Measurements from ENCODE around the gene CHRM1. TPM values are rescaled to one million over a fixed set of nuclear protein-coding genes. Genes with fewer than 3 reads are reported as not detected.
A peak's percentile ranks its signal among the peaks of the same experiment; 100 is the strongest.

CHRM1 gene
- total RNA-seq, 1 experiment from 2014 or later = not detected

DNA sequence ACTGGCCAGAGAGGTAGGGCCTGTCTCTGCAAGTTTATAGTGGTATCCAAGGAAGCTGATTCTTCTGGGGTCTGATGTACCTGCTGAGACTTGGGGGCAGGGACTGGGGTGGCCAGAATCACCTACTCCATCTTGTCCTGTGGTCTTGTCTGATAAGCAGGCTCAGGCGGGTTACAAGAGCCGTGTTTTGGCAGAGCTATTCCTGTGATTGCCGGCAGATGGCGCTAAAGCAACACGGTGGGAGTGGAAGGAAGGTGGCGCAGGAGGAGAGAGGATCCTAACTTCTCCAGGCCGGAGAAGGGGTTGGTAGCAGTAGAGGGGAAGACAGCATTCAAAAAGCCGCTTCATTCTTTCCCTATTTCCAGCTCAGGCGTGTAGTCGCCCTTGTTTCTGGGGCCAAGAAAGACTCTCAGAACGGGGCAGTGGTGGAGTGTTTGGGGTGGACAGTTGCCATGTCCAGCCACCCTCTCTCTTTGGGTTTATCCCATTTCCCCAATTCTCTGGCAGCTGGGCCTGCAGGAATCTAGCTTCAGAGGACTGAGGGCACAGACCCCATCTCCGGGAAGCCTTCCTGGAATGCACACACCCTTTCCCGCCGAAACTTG is 15.1 kb downstream of the CHRM1 start:
- H3K27me3 ChIP-seq (replicated peaks) = peaks cover 3% of the 10 kb centered on the region; the same call in 1 of the 2 replicates
- no peaks in the 10 kb centered on the region for H3K36me3 ChIP-seq
- H3K27ac ChIP-seq = no peak overlapping the region
- H3K9me3 ChIP-seq (replicated peaks) = no peaks in the 10 kb centered on the region; the same call in 1 of the 2 replicates
- no peak overlapping the region for H3K4me3 ChIP-seq
- peaks cover 7% of the 10 kb centered on the region; the same call in 1 of the 2 replicates for H3K4me1 ChIP-seq (replicated peaks)
- peak; percentile 82 to 84 for DNase-seq (ENCODE audit: low read depth in 1 of 2, low spot score in 2 of 2)

GRCh38 chr11:62905296-62905695 is 15.9 kb downstream of the CHRM1 start:
- H3K9me3 ChIP-seq (replicated peaks) = no peaks in the 10 kb centered on the region; the same call in 1 of the 2 replicates
- H3K4me1 ChIP-seq (replicated peaks) = peaks cover 7% of the 10 kb centered on the region; the same call in 1 of the 2 replicates
- no peak overlapping the region for H3K27ac ChIP-seq
- H3K4me3 ChIP-seq = no peak overlapping the region
- no peaks in the 10 kb centered on the region for H3K36me3 ChIP-seq
- H3K27me3 ChIP-seq (replicated peaks) = peaks cover 3% of the 10 kb centered on the region; the same call in 1 of the 2 replicates
- DNase-seq (ENCODE audit: low read depth in 1 of 2, low spot score in 2 of 2) = no peak

DNA sequence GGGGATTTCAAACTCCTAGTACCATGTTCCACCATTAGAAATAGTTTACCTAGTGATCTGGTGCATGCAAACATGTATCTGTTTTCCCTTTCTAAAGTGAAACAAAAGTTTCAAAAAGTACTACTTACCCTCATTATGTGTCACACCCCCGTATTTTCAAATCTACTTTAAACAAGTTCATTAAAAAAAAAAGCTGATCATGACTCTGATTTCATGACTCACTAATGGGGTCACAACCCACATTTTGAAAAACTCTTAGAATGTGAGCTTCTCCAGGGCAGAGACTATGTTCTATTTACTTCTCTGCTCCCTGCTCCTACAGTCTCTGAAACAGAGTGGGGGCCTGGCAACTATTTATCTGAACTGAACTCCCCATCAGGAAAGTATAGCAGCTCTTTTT is 18.2 kb downstream of the CHRM1 start:
- DNase-seq (ENCODE audit: low read depth in 1 of 2, low spot score in 2 of 2) = no peak
- no peaks in the 10 kb centered on the region; the same call in 1 of the 2 replicates for H3K9me3 ChIP-seq (replicated peaks)
- no peaks in the 10 kb centered on the region for H3K36me3 ChIP-seq
- no peaks in the 10 kb centered on the region for H3K4me1 ChIP-seq (replicated peaks)
- no peak overlapping the region for H3K4me3 ChIP-seq
- no peak overlapping the region for H3K27ac ChIP-seq
- H3K27me3 ChIP-seq (replicated peaks) = peaks cover 6% of the 10 kb centered on the region; the same call in 1 of the 2 replicates

GRCh38 chr11:62898027-62898426 is 23.1 kb downstream of the CHRM1 start:
- no peak for DNase-seq (ENCODE audit: low read depth in 1 of 2, low spot score in 2 of 2)
- Histone ChIP-seq H3K4me1 (replicated peaks) (no peaks in the 10 kb centered on the region), H3K27me3 (replicated peaks) (peaks cover 3% of the 10 kb centered on the region; the same call in 1 of the 2 replicates), H3K27ac (no peak overlapping the region), H3K4me3 (no peak overlapping the region), H3K36me3 (no peaks in the 10 kb centered on the region), H3K9me3 (replicated peaks) (no peaks in the 10 kb centered on the region; the same call in 1 of the 2 replicates)

DNA sequence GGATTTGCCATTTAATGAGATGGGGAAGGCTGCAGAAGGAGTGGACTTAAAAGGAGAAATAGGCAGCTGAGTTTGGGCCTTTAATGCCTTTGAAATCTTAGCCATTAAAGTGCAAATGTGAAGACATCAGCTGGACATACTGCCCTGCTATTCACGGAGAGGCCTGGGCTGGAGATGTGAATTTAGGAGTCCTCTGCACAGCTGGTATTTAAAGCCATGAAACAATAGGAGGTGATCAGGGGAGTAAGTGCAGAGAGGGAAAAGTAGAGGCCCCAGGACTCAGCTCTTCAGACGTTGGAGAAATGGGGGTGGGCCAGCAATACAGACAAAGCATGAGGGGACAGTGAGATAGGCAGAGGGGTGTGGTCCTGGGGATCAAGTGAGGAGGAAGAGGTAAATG is 23.9 kb downstream of the CHRM1 start:
- Histone ChIP-seq H3K27me3 (replicated peaks) (peaks cover 3% of the 10 kb centered on the region; the same call in 1 of the 2 replicates), H3K27ac (no peak overlapping the region), H3K9me3 (replicated peaks) (no peaks in the 10 kb centered on the region; the same call in 1 of the 2 replicates), H3K4me1 (replicated peaks) (no peaks in the 10 kb centered on the region), H3K4me3 (no peak overlapping the region), H3K36me3 (no peaks in the 10 kb centered on the region)
- DNase-seq (ENCODE audit: low read depth in 1 of 2, low spot score in 2 of 2) = no peak

DNA sequence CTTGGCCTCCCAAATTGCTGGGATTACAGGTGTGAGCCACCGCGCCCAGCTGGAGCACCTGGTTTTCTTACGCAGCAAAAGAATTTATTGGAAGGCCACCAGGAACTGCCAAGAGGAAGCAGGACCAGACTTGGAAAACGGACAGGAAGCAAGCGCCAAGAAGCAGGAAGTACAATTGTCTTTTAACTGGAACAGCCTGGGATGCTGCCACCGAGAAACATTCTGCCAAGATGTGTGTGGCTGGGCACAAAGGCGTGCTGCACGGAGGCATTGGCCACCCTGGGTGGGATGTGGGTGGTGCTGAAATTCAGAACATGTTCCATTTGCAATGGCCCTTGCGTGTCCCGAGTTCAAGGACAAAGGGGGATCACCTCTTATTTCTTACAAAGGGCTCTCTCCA is 25.1 kb downstream of the CHRM1 start:
- DNase-seq (ENCODE audit: low read depth in 1 of 2, low spot score in 2 of 2) = no peak
- Histone ChIP-seq H3K9me3 (replicated peaks) (no peaks in the 10 kb centered on the region), H3K4me1 (replicated peaks) (no peaks in the 10 kb centered on the region), H3K4me3 (no peak overlapping the region), H3K36me3 (no peaks in the 10 kb centered on the region), H3K27me3 (replicated peaks) (0 out of 2 replicates have a peak, but pooled peaks cover 3% of the 10 kb centered on the region), H3K27ac (no peak overlapping the region)

GRCh38 chr11:62895501-62895900 is 25.7 kb downstream of the CHRM1 start:
- H3K27me3 ChIP-seq (replicated peaks) = 0 out of 2 replicates have a peak, but pooled peaks cover 3% of the 10 kb centered on the region
- DNase-seq (ENCODE audit: low read depth in 1 of 2, low spot score in 2 of 2) = no peak

DNA sequence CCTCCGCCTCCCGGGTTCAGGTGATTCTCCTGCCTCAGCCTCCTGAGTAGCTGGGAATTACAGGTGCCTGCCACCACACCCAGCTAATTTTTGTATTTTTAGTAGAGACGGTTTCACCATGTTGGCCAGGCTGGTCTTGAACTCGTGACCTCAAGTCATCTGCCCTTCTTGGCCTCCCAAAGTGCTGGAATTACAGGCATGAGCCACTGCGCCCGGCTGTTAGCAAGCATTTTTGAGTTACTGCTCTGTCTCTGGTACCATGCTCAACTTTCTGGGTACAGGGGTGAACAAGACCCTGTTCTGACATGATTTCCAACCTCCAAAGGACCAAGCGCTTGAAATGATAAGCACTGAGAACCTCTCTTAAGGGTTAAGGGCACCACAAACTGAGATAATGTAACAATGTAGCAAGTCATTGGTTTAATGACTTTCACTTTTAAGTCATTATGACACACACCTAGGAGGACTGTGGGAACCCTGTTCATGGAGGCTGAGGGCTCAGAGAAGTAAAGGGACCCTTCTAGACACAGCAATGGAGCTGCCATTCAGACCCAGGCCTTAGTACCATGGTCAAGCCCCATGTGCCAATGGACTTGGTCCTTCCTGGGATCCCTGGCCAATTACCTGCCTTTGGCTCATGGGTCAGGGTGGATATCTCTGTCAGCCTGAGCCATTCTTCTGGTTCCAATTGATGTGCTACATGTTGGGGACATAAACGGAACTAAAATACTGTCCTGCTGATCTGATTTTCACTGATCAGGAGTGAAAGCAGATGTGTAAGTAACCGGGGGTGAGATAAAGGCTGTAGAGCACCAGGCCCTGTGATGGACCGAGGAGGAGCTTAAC is 28.9 kb downstream of the CHRM1 start:
- no peak overlapping the region for H3K27ac ChIP-seq
- DNase-seq (ENCODE audit: low read depth in 1 of 2, low spot score in 2 of 2) = no peak
- H3K27me3 ChIP-seq (replicated peaks) = no peaks in the 10 kb centered on the region
- no peaks in the 10 kb centered on the region for H3K9me3 ChIP-seq (replicated peaks)
- no peak overlapping the region for H3K4me3 ChIP-seq
- H3K4me1 ChIP-seq (replicated peaks) = 0 out of 2 replicates have a peak, but pooled peaks cover 3% of the 10 kb centered on the region
- peaks cover 29% of the 10 kb centered on the region for H3K36me3 ChIP-seq

More at GRCh38 chr11:62895501-62895900, 25.7 kb downstream of the CHRM1 start:
- Histone ChIP-seq H3K36me3 (no peaks in the 10 kb centered on the region; the same call in 1 of the 2 replicates), H3K4me3 (no peak overlapping the region), H3K27ac (no peak overlapping the region), H3K9me3 (replicated peaks) (no peaks in the 10 kb centered on the region), H3K4me1 (replicated peaks) (no peaks in the 10 kb centered on the region)

- H3K4me3 ChIP-seq = no peak overlapping the region
- DNase-seq (ENCODE audit: low read depth in 1 of 2, low spot score in 2 of 2) = no peak
- no peaks in the 10 kb centered on the region for H3K27me3 ChIP-seq (replicated peaks)
- no peaks in the 10 kb centered on the region for H3K9me3 ChIP-seq (replicated peaks)
- H3K4me1 ChIP-seq (replicated peaks) = 0 out of 2 replicates have a peak, but pooled peaks cover 3% of the 10 kb centered on the region
- no peak overlapping the region for H3K27ac ChIP-seq
- H3K36me3 ChIP-seq = peaks cover 55% of the 10 kb centered on the region
Observed at GRCh38 chr11:62889484-62890437, 31.4 kb downstream of the CHRM1 start.

GRCh38 chr11:62889126-62889483 is 32.1 kb downstream of the CHRM1 start:
- Histone ChIP-seq H3K9me3 (replicated peaks) (no peaks in the 10 kb centered on the region), H3K27ac (no peak overlapping the region), H3K36me3 (peaks cover 61% of the 10 kb centered on the region), H3K4me1 (replicated peaks) (peaks cover 6% of the 10 kb centered on the region), H3K4me3 (no peak overlapping the region), H3K27me3 (replicated peaks) (no peaks in the 10 kb centered on the region)
- DNase-seq (ENCODE audit: low read depth in 1 of 2, low spot score in 2 of 2) = no peak

- DNase-seq (ENCODE audit: low read depth in 1 of 2, low spot score in 2 of 2) = no peak
- H3K27ac ChIP-seq = no peak overlapping the region
- H3K27me3 ChIP-seq (replicated peaks) = no peaks in the 10 kb centered on the region
- peaks cover 68% of the 10 kb centered on the region for H3K36me3 ChIP-seq
- peaks cover 13% of the 10 kb centered on the region for H3K4me1 ChIP-seq (replicated peaks)
- H3K4me3 ChIP-seq = no peak overlapping the region
- H3K9me3 ChIP-seq (replicated peaks) = no peaks in the 10 kb centered on the region
Observed at GRCh38 chr11:62888406-62888805, 32.8 kb downstream of the CHRM1 start.

DNA sequence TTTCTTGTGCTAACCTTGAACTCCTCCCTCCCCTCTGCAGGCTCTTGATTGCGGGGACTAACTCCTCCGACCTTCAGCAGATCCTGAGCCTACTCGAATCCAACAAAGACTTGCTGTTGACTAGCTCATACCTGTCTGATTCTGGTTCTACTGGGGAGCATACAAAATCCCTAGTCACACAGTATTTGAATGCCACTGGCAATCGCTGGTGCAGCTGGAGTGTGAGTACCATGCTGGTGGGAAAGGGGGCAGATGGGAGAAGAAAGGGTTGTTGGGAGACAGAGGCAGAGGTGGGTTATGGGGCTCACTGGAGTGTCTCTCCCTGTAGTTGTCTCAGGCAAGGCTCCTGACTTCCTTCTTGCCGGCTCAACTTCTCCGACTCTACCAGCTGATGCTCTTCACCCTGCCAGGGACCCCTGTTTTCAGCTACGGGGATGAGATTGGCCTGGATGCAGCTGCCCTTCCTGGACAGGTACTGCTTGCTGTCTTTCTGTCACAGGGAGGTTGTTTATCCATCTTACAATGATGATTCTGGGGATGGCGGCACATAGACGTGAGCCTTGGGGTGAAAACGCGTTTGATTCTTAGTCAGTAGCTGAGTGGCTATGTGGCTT is 35.9 kb downstream of the CHRM1 start:
- Histone ChIP-seq H3K4me3 (no peak overlapping the region), H3K4me1 (replicated peaks) (peaks cover 27% of the 10 kb centered on the region), H3K27me3 (replicated peaks) (no peaks in the 10 kb centered on the region), H3K36me3 (peaks cover 93% of the 10 kb centered on the region), H3K27ac (no peak overlapping the region), H3K9me3 (replicated peaks) (no peaks in the 10 kb centered on the region)
- DNase-seq (ENCODE audit: low read depth in 1 of 2, low spot score in 2 of 2) = no peak

- no peak overlapping the region for H3K27ac ChIP-seq
- H3K4me1 ChIP-seq (replicated peaks) = peaks cover 34% of the 10 kb centered on the region
- no peak overlapping the region for H3K4me3 ChIP-seq
- H3K9me3 ChIP-seq (replicated peaks) = no peaks in the 10 kb centered on the region
- H3K27me3 ChIP-seq (replicated peaks) = no peaks in the 10 kb centered on the region
- DNase-seq (ENCODE audit: low read depth in 1 of 2, low spot score in 2 of 2) = no peak
- peaks cover 77% of the 10 kb centered on the region for H3K36me3 ChIP-seq
Observed at GRCh38 chr11:62883673-62884072, 37.5 kb downstream of the CHRM1 start.

Data from SJSA1 (cell line).